HepG2 (cell line): ENCODE measurements around the gene TMEM182. TPM values are rescaled to one million over a fixed set of nuclear protein-coding genes. Genes with fewer than 3 reads are reported as not detected.

Experiments
- ARID2 ChIP-seq: sonication (generic); formaldehyde crosslinking; IDR thresholded peaks from 2 replicates; pipeline ENCODE4 v1.8.1; 2022; ENCODE audit warnings: mild to moderate bottlenecking, missing genetic modification reagents, borderline replicate concordance
- DBP ChIP-seq: sonication (generic); formaldehyde crosslinking; IDR thresholded peaks from 2 replicates; pipeline ENCODE4 v1.4.0; 2020; ENCODE audit warnings: missing genetic modification reagents; ENCODE audit errors: not compliant biosample characterization
- DMAP1 ChIP-seq: IDR thresholded peaks from 2 replicates; pipeline ENCODE4 v1.6.1; 2016
- GATAD2A ChIP-seq: IDR thresholded peaks from 2 replicates; pipeline ENCODE4 v1.6.1; 2016
- HIVEP1 ChIP-seq: sonication (generic); formaldehyde crosslinking; IDR thresholded peaks from 2 replicates; pipeline ENCODE4 v1.4.0; 2020; ENCODE audit warnings: mild to moderate bottlenecking, missing genetic modification reagents
- HOXA9 ChIP-seq: sonication (generic); formaldehyde crosslinking; IDR thresholded peaks from 2 replicates; pipeline ENCODE4 v1.8.1; 2022; ENCODE audit warnings: missing genetic modification reagents, mild to moderate bottlenecking, moderate library complexity, borderline replicate concordance
- KAT7 ChIP-seq: IDR thresholded peaks from 2 replicates; pipeline ENCODE4 v1.6.1; 2018; ENCODE audit warnings: borderline replicate concordance, missing compliant biosample characterization
- KMT2A ChIP-seq: sonication (generic); formaldehyde crosslinking; IDR thresholded peaks from 2 replicates; pipeline ENCODE4 v1.4.0; 2020; ENCODE audit warnings: missing genetic modification reagents
- KMT2B ChIP-seq: IDR thresholded peaks from 2 replicates; pipeline ENCODE4 v1.6.1; 2016; ENCODE audit warnings: missing genetic modification reagents, missing compliant biosample characterization
- MEIS1 ChIP-seq: sonication (generic); formaldehyde crosslinking; IDR thresholded peaks from 2 replicates; pipeline ENCODE4 v1.9.0; 2021; ENCODE audit warnings: mild to moderate bottlenecking, missing genetic modification reagents, moderate library complexity, borderline replicate concordance
- MTA1 ChIP-seq: sonication (generic); formaldehyde crosslinking; IDR thresholded peaks from 2 replicates; pipeline ENCODE4 v1.4.0; 2020; ENCODE audit warnings: missing genetic modification reagents, mild to moderate bottlenecking, borderline replicate concordance
- NONO ChIP-seq, 2 experiments: fragments of 450-650 bp in 1 of 2; sonication (generic) in 1 of 2; formaldehyde crosslinking in 1 of 2; IDR thresholded peaks in 1 of 2; conservative IDR thresholded peaks in 1 of 2; 2 replicates each; pipeline versions ENCODE4 v1.6.1 to v1.8.0; 2017 to 2022; ENCODE audit warnings: mild to moderate bottlenecking in 1 of 2, missing genetic modification reagents in 1 of 2, moderate library complexity in 1 of 2
- POLR2A ChIP-seq, 2 experiments: IDR thresholded peaks; 2 replicates each; pipeline ENCODE4 v1.6.1; 2011; ENCODE audit warnings: low read depth in 2 of 2, low read length in 2 of 2, mild to moderate bottlenecking in 1 of 2, moderate library complexity in 1 of 2; ENCODE audit not compliant: insufficient read depth in 1 of 2
- POLR2AphosphoS2 ChIP-seq: IDR thresholded peaks from 2 replicates; pipeline ENCODE4 v1.6.1; 2011; ENCODE audit warnings: low read depth, low read length, improper control_type of control experiment
- RNF2 ChIP-seq: fragments of 450-650 bp; conservative IDR thresholded peaks from 2 replicates; pipeline ENCODE4 v1.6.1; 2016; ENCODE audit warnings: low read depth
- SOX5 ChIP-seq: IDR thresholded peaks from 2 replicates; pipeline ENCODE4 v1.6.1; 2016; ENCODE audit warnings: borderline replicate concordance
- SOX6 ChIP-seq, 2 experiments: fragments of 450-650 bp in 1 of 2; sonication (generic) in 1 of 2; formaldehyde crosslinking in 1 of 2; IDR thresholded peaks; 2 replicates each; pipeline versions ENCODE4 v1.4.0 to v1.6.1; 2017 to 2020; ENCODE audit warnings: antibody characterized with exemption in 1 of 2, mild to moderate bottlenecking in 1 of 2, missing genetic modification reagents in 1 of 2
- ZBTB38 ChIP-seq: sonication (generic); formaldehyde crosslinking; IDR thresholded peaks from 2 replicates; pipeline ENCODE4 v1.5.1; 2020; ENCODE audit warnings: mild to moderate bottlenecking, missing genetic modification reagents
- ZBTB7B ChIP-seq: sonication (generic); formaldehyde crosslinking; IDR thresholded peaks from 2 replicates; pipeline ENCODE4 v1.4.0; 2020; ENCODE audit warnings: missing genetic modification reagents
- ZNF12 ChIP-seq: sonication (generic); formaldehyde crosslinking; IDR thresholded peaks from 2 replicates; pipeline ENCODE4 v1.5.0; 2020; ENCODE audit warnings: missing genetic modification reagents
- ZNF572 ChIP-seq: sonication (generic); formaldehyde crosslinking; IDR thresholded peaks from 2 replicates; pipeline ENCODE4 v1.5.1; 2020; ENCODE audit warnings: mild to moderate bottlenecking, missing genetic modification reagents
- ZNF780A ChIP-seq: sonication (generic); formaldehyde crosslinking; IDR thresholded peaks from 2 replicates; pipeline ENCODE4 v1.8.0; 2022; ENCODE audit warnings: mild to moderate bottlenecking, missing genetic modification reagents, moderate library complexity
- polyA plus RNA-seq, 8 experiments: library from polyadenylated mRNA; depleted of rRNA in 3 of 8; stranded (reverse) in 7 of 8; unstranded in 1 of 8; fragments of >200 nt; fragmentation: Illumina TruSeq in 4 of 8; extraction: Trizol in 4 of 8; gene quantifications; 2 replicates each; pipeline versions ENCODE4 v1.2.1 to v1.2.3, GENCODE V29; 2011 to 2016; ENCODE audit warnings: low read depth in 4 of 8, missing spikeins in 1 of 8, mixed read lengths in 1 of 8; ENCODE audit not compliant: insufficient read depth in 1 of 8
- total RNA-seq, 5 experiments: library from RNA; depleted of rRNA; stranded (reverse); fragments of >200 nt; fragmentation: Illumina TruSeq; extraction: Trizol; gene quantifications; 2 replicates each; pipeline ENCODE4 v1.2.3, GENCODE V29; 2016; ENCODE audit warnings: low read depth in 1 of 5
- TF ChIP-seq, protein P1 (sequence below): IDR thresholded peaks from 2 replicates; pipeline ENCODE4 v1.6.1; 2016; ENCODE audit warnings: missing compliant biosample characterization, missing genetic modification reagents, borderline replicate concordance
- TF ChIP-seq, protein P2 (sequence below): sonication (generic); formaldehyde crosslinking; IDR thresholded peaks from 2 replicates; pipeline ENCODE4 v1.5.0; 2020; ENCODE audit warnings: mild to moderate bottlenecking, missing genetic modification reagents
- TF ChIP-seq, protein P3 (sequence below): sonication (generic); formaldehyde crosslinking; IDR thresholded peaks from 2 replicates; pipeline ENCODE4 v1.9.0; 2021; ENCODE audit warnings: missing genetic modification reagents, borderline replicate concordance

TMEM182 gene
- total and polyA plus RNA-seq, 2 of the 13 experiments (the other 11 are each of a cell fraction or from before 2014, with no cell fraction given): 8.7 to 8.9 TPM

- TF ChIP-seq DBP (CRISPR knock-in tag): no peak
- no peak for TF ChIP-seq SOX6 (IDR thresholded peaks at IDR 0.05)
- no peak; the same call in 1 of the 2 replicates for TF ChIP-seq SOX6 (CRISPR knock-in tag; IDR thresholded peaks at IDR 0.05)
- TF ChIP-seq HOXA9 (CRISPR knock-in tag): no peak
- no peak; the same call in 1 of the 2 replicates for TF ChIP-seq DMAP1 (CRISPR knock-in tag)
- TF ChIP-seq KMT2B (CRISPR knock-in tag): 0 out of 2 replicates have a peak, but pooled peaks have one; percentile 42
- TF ChIP-seq, protein P1, sequence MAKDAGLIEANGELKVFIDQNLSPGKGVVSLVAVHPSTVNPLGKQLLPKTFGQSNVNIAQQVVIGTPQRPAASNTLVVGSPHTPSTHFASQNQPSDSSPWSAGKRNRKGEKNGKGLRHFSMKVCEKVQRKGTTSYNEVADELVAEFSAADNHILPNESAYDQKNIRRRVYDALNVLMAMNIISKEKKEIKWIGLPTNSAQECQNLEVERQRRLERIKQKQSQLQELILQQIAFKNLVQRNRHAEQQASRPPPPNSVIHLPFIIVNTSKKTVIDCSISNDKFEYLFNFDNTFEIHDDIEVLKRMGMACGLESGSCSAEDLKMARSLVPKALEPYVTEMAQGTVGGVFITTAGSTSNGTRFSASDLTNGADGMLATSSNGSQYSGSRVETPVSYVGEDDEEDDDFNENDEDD (CRISPR knock-in tag): no peak
- TF ChIP-seq ARID2 (CRISPR knock-in tag): 0 out of 2 replicates have a peak, but pooled peaks have one; percentile 20
- TF ChIP-seq POLR2AphosphoS2: no peak
- no peak for TF ChIP-seq HIVEP1 (CRISPR knock-in tag)
- no peak for TF ChIP-seq ZNF780A (CRISPR knock-in tag)
- no peak for TF ChIP-seq ZBTB38 (CRISPR knock-in tag)
- peak in 1 of 2 experiments; percentile 18; a peak in 1 of 4 replicates for TF ChIP-seq POLR2A (IDR thresholded peaks at IDR 0.05; ENCODE audit: insufficient read depth in 1 of 2, low read depth in 2 of 2, low read length in 2 of 2)
- peak; percentile 77 for TF ChIP-seq KAT7
- 0 out of 2 replicates have a peak, but pooled peaks have one; percentile 23 for TF ChIP-seq RNF2
- no peak for TF ChIP-seq NONO (IDR thresholded peaks at IDR 0.05)
- TF ChIP-seq NONO (CRISPR knock-in tag; conservative IDR thresholded peaks at IDR 0.05): 0 out of 2 replicates have a peak, but pooled peaks have one; percentile 63
- TF ChIP-seq MTA1: no peak
- TF ChIP-seq MEIS1 (CRISPR knock-in tag): peak; percentile 12; the same call in 1 of the 2 replicates
- peak; percentile 3; the same call in 1 of the 2 replicates for TF ChIP-seq KMT2A (CRISPR knock-in tag)
- TF ChIP-seq, protein P2, sequence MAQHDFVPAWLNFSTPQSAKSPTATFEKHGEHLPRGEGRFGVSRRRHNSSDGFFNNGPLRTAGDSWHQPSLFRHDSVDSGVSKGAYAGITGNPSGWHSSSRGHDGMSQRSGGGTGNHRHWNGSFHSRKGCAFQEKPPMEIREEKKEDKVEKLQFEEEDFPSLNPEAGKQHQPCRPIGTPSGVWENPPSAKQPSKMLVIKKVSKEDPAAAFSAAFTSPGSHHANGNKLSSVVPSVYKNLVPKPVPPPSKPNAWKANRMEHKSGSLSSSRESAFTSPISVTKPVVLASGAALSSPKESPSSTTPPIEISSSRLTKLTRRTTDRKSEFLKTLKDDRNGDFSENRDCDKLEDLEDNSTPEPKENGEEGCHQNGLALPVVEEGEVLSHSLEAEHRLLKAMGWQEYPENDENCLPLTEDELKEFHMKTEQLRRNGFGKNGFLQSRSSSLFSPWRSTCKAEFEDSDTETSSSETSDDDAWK (CRISPR knock-in tag): no peak
- TF ChIP-seq, protein P3, sequence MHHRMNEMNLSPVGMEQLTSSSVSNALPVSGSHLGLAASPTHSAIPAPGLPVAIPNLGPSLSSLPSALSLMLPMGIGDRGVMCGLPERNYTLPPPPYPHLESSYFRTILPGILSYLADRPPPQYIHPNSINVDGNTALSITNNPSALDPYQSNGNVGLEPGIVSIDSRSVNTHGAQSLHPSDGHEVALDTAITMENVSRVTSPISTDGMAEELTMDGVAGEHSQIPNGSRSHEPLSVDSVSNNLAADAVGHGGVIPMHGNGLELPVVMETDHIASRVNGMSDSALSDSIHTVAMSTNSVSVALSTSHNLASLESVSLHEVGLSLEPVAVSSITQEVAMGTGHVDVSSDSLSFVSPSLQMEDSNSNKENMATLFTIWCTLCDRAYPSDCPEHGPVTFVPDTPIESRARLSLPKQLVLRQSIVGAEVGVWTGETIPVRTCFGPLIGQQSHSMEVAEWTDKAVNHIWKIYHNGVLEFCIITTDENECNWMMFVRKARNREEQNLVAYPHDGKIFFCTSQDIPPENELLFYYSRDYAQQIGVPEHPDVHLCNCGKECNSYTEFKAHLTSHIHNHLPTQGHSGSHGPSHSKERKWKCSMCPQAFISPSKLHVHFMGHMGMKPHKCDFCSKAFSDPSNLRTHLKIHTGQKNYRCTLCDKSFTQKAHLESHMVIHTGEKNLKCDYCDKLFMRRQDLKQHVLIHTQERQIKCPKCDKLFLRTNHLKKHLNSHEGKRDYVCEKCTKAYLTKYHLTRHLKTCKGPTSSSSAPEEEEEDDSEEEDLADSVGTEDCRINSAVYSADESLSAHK: no peak
- TF ChIP-seq ZNF12 (CRISPR knock-in tag): no peak
- peak; percentile 58 for TF ChIP-seq GATAD2A (CRISPR knock-in tag)
- no peak for TF ChIP-seq ZNF572 (CRISPR knock-in tag)
- 0 out of 2 replicates have a peak, but pooled peaks have one; percentile 42 for TF ChIP-seq ZBTB7B
- peak; percentile 25; the same call in 1 of the 2 replicates for TF ChIP-seq SOX5 (CRISPR knock-in tag)
Observed at GRCh38 chr2:102735416-102736109, 26.3 kb upstream of the TMEM182 start (continued).
